Nephron (organoid): ENCODE results near the gene KCTD17.
"Not testable (repeated sequence)": the region's sequence is repeated elsewhere in the genome, so short reads cannot be mapped to it uniquely, and the experiment has no call there.

Source experiments
- H3K27ac Mint-ChIP-seq, 3 experiments: 2 replicates each; pipeline ENCODE4 v1.8.0; 2020; ENCODE audit warnings: mixed read lengths in 3 of 3, mild to moderate bottlenecking in 2 of 3, moderate library complexity in 1 of 3
- H3K27me3 Mint-ChIP-seq: 2 replicates; pipeline ENCODE4 v1.8.0; 2021; ENCODE audit warnings: low read depth, mild to moderate bottlenecking, moderate library complexity, mixed read lengths
- H3K36me3 Mint-ChIP-seq: 2 replicates; pipeline ENCODE4 v1.8.0; 2020; ENCODE audit warnings: low read depth, mixed read lengths
- H3K4me1 Mint-ChIP-seq: 2 replicates; pipeline ENCODE4 v1.8.0; 2020; ENCODE audit warnings: mixed read lengths
- H3K4me3 Mint-ChIP-seq, 3 experiments: 2 replicates each; pipeline ENCODE4 v1.8.0; 2020; ENCODE audit warnings: mild to moderate bottlenecking in 3 of 3, mixed read lengths in 3 of 3, moderate library complexity in 2 of 3
- H3K9me3 Mint-ChIP-seq: 2 replicates; pipeline ENCODE4 v1.8.0; 2020; ENCODE audit warnings: mixed read lengths
- CTCF ChIP-seq, 3 experiments: fragments of 200-600 bp; sonication (generic); IDR thresholded peaks; one replicate each; pipeline ENCODE4 v1.5.0; 2021; ENCODE audit warnings: antibody characterized with exemption in 3 of 3; ENCODE audit not compliant: unreplicated experiment in 3 of 3

Gene KCTD17

GRCh38 chr22:37070744-37071143, 19.2 kb downstream of the KCTD17 start:
- Mint-ChIP-seq H3K4me1 (no peaks in the 10 kb centered on the region), H3K4me3 (no peak overlapping the region), H3K36me3 (no peaks in the 10 kb centered on the region), H3K27me3 (peaks cover 23% of the 10 kb centered on the region), H3K27ac (no peak overlapping the region), H3K9me3 (no peaks in the 10 kb centered on the region)
- no peak for TF ChIP-seq CTCF (IDR thresholded peaks at IDR 0.05; ENCODE audit: unreplicated experiment in 3 of 3)

- H3K36me3 Mint-ChIP-seq, result not testable (repeated sequence)
Observed at GRCh38 chr22:37071850-37072592, 20.5 kb downstream of the KCTD17 start.

GRCh38 chr22:37072673-37073072, 21.1 kb downstream of the KCTD17 start:
- TF ChIP-seq CTCF (IDR thresholded peaks at IDR 0.05; ENCODE audit: unreplicated experiment in 3 of 3), result no peak
- no peaks in the 10 kb centered on the region for H3K36me3 Mint-ChIP-seq
- no peak overlapping the region for H3K27ac Mint-ChIP-seq
- peaks cover 23% of the 10 kb centered on the region for H3K27me3 Mint-ChIP-seq
- no peak overlapping the region for H3K4me3 Mint-ChIP-seq
- H3K4me1 Mint-ChIP-seq, result peaks cover under 1% of the 10 kb centered on the region
- H3K9me3 Mint-ChIP-seq, result no peaks in the 10 kb centered on the region

More at GRCh38 chr22:37071850-37072592, 20.5 kb downstream of the KCTD17 start:
- H3K9me3 Mint-ChIP-seq, H3K4me3 Mint-ChIP-seq, H3K27ac Mint-ChIP-seq, H3K4me1 Mint-ChIP-seq: not testable (repeated sequence)
- H3K27me3 Mint-ChIP-seq, result peaks cover 25% of the 10 kb centered on the region

GRCh38 chr22:37074537-37074936, 23.0 kb downstream of the KCTD17 start:
- Mint-ChIP-seq H3K27ac (no peak overlapping the region), H3K27me3 (peaks cover 15% of the 10 kb centered on the region), H3K9me3 (no peaks in the 10 kb centered on the region), H3K36me3 (no peaks in the 10 kb centered on the region), H3K4me3 (no peak overlapping the region), H3K4me1 (peaks cover 5% of the 10 kb centered on the region)
- TF ChIP-seq CTCF (IDR thresholded peaks at IDR 0.05; ENCODE audit: unreplicated experiment in 3 of 3), result no peak

- Mint-ChIP-seq H3K4me1 (peaks cover 5% of the 10 kb centered on the region), H3K27me3 (peaks cover 20% of the 10 kb centered on the region), H3K9me3 (no peaks in the 10 kb centered on the region), H3K27ac (no peak overlapping the region), H3K36me3 (no peaks in the 10 kb centered on the region), H3K4me3 (no peak overlapping the region)
- no peak for TF ChIP-seq CTCF (IDR thresholded peaks at IDR 0.05; ENCODE audit: unreplicated experiment in 3 of 3)
Observed at GRCh38 chr22:37075046-37075445, 23.5 kb downstream of the KCTD17 start.

GRCh38 chr22:37075822-37076433, 24.4 kb downstream of the KCTD17 start:
- H3K36me3 Mint-ChIP-seq, result no peaks in the 10 kb centered on the region
- no peak for TF ChIP-seq CTCF (IDR thresholded peaks at IDR 0.05; ENCODE audit: unreplicated experiment in 3 of 3)
- H3K27ac Mint-ChIP-seq, result no peak overlapping the region
- H3K4me1 Mint-ChIP-seq, result peaks cover 5% of the 10 kb centered on the region
- H3K4me3 Mint-ChIP-seq, result no peak overlapping the region
- peaks cover 27% of the 10 kb centered on the region for H3K27me3 Mint-ChIP-seq
- no peaks in the 10 kb centered on the region for H3K9me3 Mint-ChIP-seq
